Endodermal cell (in vitro differentiated cells): ENCODE measurements around the gene LMTK2. TPM values are rescaled to one million over a fixed set of nuclear protein-coding genes. Genes with fewer than 3 reads are reported as not detected.

Experiments used
- DNase-seq: peaks from one replicate; pipeline ENCODE4 v3.0.0-alpha.2; 2017
- H3K27ac ChIP-seq: 2 replicates; pipeline ENCODE4 v1.5.1; 2013; ENCODE audit warnings: mild to moderate bottlenecking, low read depth, low read length, moderate library complexity
- H3K27me3 ChIP-seq: 2 replicates; pipeline ENCODE4 v1.6.1; 2013; ENCODE audit warnings: mild to moderate bottlenecking, low read length, moderate library complexity; ENCODE audit not compliant: insufficient read depth, control insufficient read depth, poor library complexity, severe bottlenecking
- H3K36me3 ChIP-seq: 2 replicates; pipeline ENCODE4 v1.7.0; 2013; ENCODE audit warnings: mild to moderate bottlenecking, low read length, moderate library complexity; ENCODE audit not compliant: control insufficient read depth, insufficient read depth
- H3K4me1 ChIP-seq: one replicate; pipeline ENCODE4 v1.7.0; 2013; ENCODE audit warnings: low read length; ENCODE audit not compliant: control insufficient read depth, insufficient read depth
- H3K4me3 ChIP-seq: 2 replicates; pipeline ENCODE4 v1.5.1; 2013; ENCODE audit warnings: mild to moderate bottlenecking, low read length, moderate library complexity
- H3K9ac ChIP-seq: 2 replicates; pipeline ENCODE4 v1.6.1; 2013; ENCODE audit warnings: mild to moderate bottlenecking, low read length, moderate library complexity; ENCODE audit not compliant: poor library complexity, severe bottlenecking; ENCODE audit errors: extremely low read depth
- H3K9me3 ChIP-seq: 2 replicates; pipeline ENCODE4 v1.6.1; 2013; ENCODE audit warnings: mild to moderate bottlenecking, low read length, moderate library complexity; ENCODE audit not compliant: control insufficient read depth
- H3K27ac Mint-ChIP-seq: 2 replicates; pipeline ENCODE4 v1.8.0; 2020; ENCODE audit warnings: mixed read lengths
- H3K27me3 Mint-ChIP-seq: 2 replicates; pipeline ENCODE4 v1.8.0; 2021; ENCODE audit warnings: mild to moderate bottlenecking, mixed read lengths; ENCODE audit not compliant: insufficient read depth
- H3K36me3 Mint-ChIP-seq: 2 replicates; pipeline ENCODE4 v1.8.0; 2020; ENCODE audit warnings: low read depth, mixed read lengths
- H3K4me1 Mint-ChIP-seq: 2 replicates; pipeline ENCODE4 v1.8.0; 2020; ENCODE audit warnings: mixed read lengths
- H3K4me3 Mint-ChIP-seq: 2 replicates; pipeline ENCODE4 v1.8.0; 2020; ENCODE audit warnings: mild to moderate bottlenecking, moderate library complexity, mixed read lengths
- H3K9me3 Mint-ChIP-seq: 2 replicates; pipeline ENCODE4 v1.8.0; 2020; ENCODE audit warnings: mild to moderate bottlenecking, mixed read lengths
- WGBS, 2 experiments: methylation state at CpG; one replicate each; pipeline versions ENCODE4 v1.1.5 to v1.1.7; 2013; ENCODE audit warnings: missing lambda C conversion rate in 2 of 2, mixed read lengths in 1 of 2; ENCODE audit not compliant: insufficient coverage in 1 of 2, insufficient read length in 1 of 2; 5-methylcytosine and 5-hydroxymethylcytosine counted together
- total RNA-seq, 2 donors: library from RNA; stranded (reverse); fragmentation: NEBNext Ultra II Directional in 1 of 2; extraction: Animal tissue kit (Norgen Biotek cat#: 25700) in 1 of 2; gene quantifications; 2 replicates in 1 of 2; 3 replicates in 1 of 2; pipeline ENCODE4 v1.2.1, GENCODE V29; 2021
- TF ChIP-seq, protein P1 (sequence below): fragments of 200-600 bp; sonication (generic); conservative IDR thresholded peaks from 2 replicates; pipeline ENCODE4 v1.5.0; 2021; ENCODE audit warnings: antibody characterized with exemption, mild to moderate bottlenecking

LMTK2 gene
- total RNA-seq, 2 donors from 2014 or later, result 23.5 to 25.6 TPM

GRCh38 chr7:98149116-98149692 is 42.5 kb downstream of the LMTK2 start:
- Mint-ChIP-seq H3K27me3 (no peaks in the 10 kb centered on the region), H3K4me1 (peaks cover 16% of the 10 kb centered on the region), H3K9me3 (peaks cover 7% of the 10 kb centered on the region), H3K36me3 (peaks cover 64% of the 10 kb centered on the region), H3K4me3 (no peak overlapping the region), H3K27ac (no peak overlapping the region)
- no peak overlapping the region for H3K27ac ChIP-seq
- 95 to 100% methylated on average over 4 to 6 of the region's 6 CpGs for WGBS, 2 experiments
- no peak overlapping the region for H3K4me3 ChIP-seq
- no peaks in the 10 kb centered on the region for H3K4me1 ChIP-seq
- H3K9ac ChIP-seq, result no peak overlapping the region
- TF ChIP-seq, protein P1, sequence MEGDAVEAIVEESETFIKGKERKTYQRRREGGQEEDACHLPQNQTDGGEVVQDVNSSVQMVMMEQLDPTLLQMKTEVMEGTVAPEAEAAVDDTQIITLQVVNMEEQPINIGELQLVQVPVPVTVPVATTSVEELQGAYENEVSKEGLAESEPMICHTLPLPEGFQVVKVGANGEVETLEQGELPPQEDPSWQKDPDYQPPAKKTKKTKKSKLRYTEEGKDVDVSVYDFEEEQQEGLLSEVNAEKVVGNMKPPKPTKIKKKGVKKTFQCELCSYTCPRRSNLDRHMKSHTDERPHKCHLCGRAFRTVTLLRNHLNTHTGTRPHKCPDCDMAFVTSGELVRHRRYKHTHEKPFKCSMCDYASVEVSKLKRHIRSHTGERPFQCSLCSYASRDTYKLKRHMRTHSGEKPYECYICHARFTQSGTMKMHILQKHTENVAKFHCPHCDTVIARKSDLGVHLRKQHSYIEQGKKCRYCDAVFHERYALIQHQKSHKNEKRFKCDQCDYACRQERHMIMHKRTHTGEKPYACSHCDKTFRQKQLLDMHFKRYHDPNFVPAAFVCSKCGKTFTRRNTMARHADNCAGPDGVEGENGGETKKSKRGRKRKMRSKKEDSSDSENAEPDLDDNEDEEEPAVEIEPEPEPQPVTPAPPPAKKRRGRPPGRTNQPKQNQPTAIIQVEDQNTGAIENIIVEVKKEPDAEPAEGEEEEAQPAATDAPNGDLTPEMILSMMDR, result no peak
- no peaks in the 10 kb centered on the region for H3K27me3 ChIP-seq
- no peak for DNase-seq
- peaks cover 8% of the 10 kb centered on the region for H3K9me3 ChIP-seq
- peaks cover 31% of the 10 kb centered on the region for H3K36me3 ChIP-seq

DNA sequence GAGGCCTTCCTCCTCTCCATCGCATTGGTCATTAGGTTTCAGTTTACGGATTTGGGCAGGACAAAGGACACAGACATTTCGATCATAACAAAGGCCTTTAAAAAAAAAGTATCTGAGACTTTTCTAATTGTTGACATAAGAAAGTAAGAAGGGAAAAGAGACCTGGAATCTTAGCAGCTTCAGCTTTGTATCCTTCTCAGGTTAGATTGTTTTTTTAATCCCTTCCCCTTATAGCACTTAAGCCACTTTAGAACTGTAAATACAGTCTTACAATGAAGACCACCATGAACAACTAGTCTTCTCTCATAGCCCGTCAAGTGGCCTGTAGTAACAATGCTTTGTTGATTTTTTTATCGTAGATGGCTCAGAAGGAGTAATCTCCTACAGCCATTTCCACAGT is 45.2 kb downstream of the LMTK2 start:
- peaks cover 16% of the 10 kb centered on the region for H3K4me1 Mint-ChIP-seq
- DNase-seq, result no peak
- H3K27ac Mint-ChIP-seq, result peak overlapping the region; percentile 58
- H3K36me3 ChIP-seq, result peaks cover 41% of the 10 kb centered on the region
- H3K27me3 ChIP-seq, result no peaks in the 10 kb centered on the region
- H3K9ac ChIP-seq, result no peak overlapping the region
- no peaks in the 10 kb centered on the region for H3K4me1 ChIP-seq
- no peak overlapping the region for H3K27ac ChIP-seq
- H3K4me3 Mint-ChIP-seq, result no peak overlapping the region
- 80 to 92% methylated on average over 3 to 5 of the region's 5 CpGs for WGBS, 2 experiments
- no peak overlapping the region for H3K4me3 ChIP-seq
- no peaks in the 10 kb centered on the region for H3K27me3 Mint-ChIP-seq
- H3K9me3 ChIP-seq, result no peaks in the 10 kb centered on the region
- TF ChIP-seq, protein P1, result no peak
- peaks cover 65% of the 10 kb centered on the region for H3K36me3 Mint-ChIP-seq
- H3K9me3 Mint-ChIP-seq, result no peaks in the 10 kb centered on the region

GRCh38 chr7:98156700-98157099 is 50.0 kb downstream of the LMTK2 start:
- Mint-ChIP-seq H3K36me3 (peaks cover 64% of the 10 kb centered on the region), H3K4me1 (peaks cover 12% of the 10 kb centered on the region), H3K27me3 (no peaks in the 10 kb centered on the region), H3K27ac (no peak overlapping the region), H3K4me3 (no peak overlapping the region), H3K9me3 (no peaks in the 10 kb centered on the region)
- no peaks in the 10 kb centered on the region for H3K27me3 ChIP-seq
- 96 to 100% methylated on average over 5 of the region's 5 CpGs for WGBS, 2 experiments
- peaks cover 53% of the 10 kb centered on the region for H3K36me3 ChIP-seq
- H3K9ac ChIP-seq, result no peak overlapping the region
- no peak overlapping the region for H3K4me3 ChIP-seq
- TF ChIP-seq, protein P1, result no peak
- H3K27ac ChIP-seq, result no peak overlapping the region
- no peak for DNase-seq
- no peaks in the 10 kb centered on the region for H3K4me1 ChIP-seq
- H3K9me3 ChIP-seq, result no peaks in the 10 kb centered on the region
